SH-SY5Y (cell line): ENCODE results near the gene UGT1A7.

Source experiments
- GATA2 ChIP-seq: IDR thresholded peaks from 2 replicates; pipeline ENCODE4 v1.6.1; 2011; ENCODE audit warnings: mild to moderate bottlenecking, low read depth, low read length
- GATA3 ChIP-seq: IDR thresholded peaks from 2 replicates; pipeline ENCODE4 v1.6.1; 2011; ENCODE audit warnings: low read depth, mild to moderate bottlenecking, low read length, moderate library complexity

GRCh38 chr2:233807215-233807865, 125.6 kb downstream of the UGT1A7 start:
- no peak for TF ChIP-seq GATA3
- TF ChIP-seq GATA2 = no peak
